Liver (tissue), 9 donors: Measurements from ENCODE around the gene TMEM229A. TPM values are rescaled to one million over a fixed set of nuclear protein-coding genes. Genes with fewer than 3 reads are reported as not detected.
"Not testable (repeated sequence)": the region's sequence is repeated elsewhere in the genome, so short reads cannot be mapped to it uniquely, and the experiment has no call there.

Source experiments
- DNase-seq: peaks from one replicate; pipeline ENCODE4 v3.0.0-alpha.2; 2017; ENCODE audit warnings: low spot score
- H3K27ac ChIP-seq, 2 donors: one replicate each; pipeline ENCODE4 v1.7.0; 2013; ENCODE audit warnings: inconsistent platforms in 2 of 2, low read length in 2 of 2, control low read depth in 1 of 2, low read depth in 1 of 2, mild to moderate bottlenecking in 1 of 2
- H3K27me3 ChIP-seq, 4 donors: one replicate each; pipeline versions ENCODE4 v1.6.1 to v1.7.0; 2013; ENCODE audit warnings: low read length in 3 of 4, inconsistent platforms in 1 of 4, mild to moderate bottlenecking in 1 of 4, moderate library complexity in 1 of 4; ENCODE audit not compliant: control insufficient read depth in 4 of 4, insufficient read depth in 4 of 4
- H3K36me3 ChIP-seq, 4 donors: one replicate each; pipeline versions ENCODE4 v1.6.1 to v1.7.0; 2013; ENCODE audit warnings: low read length in 3 of 4, mild to moderate bottlenecking in 3 of 4, low read depth in 1 of 4, moderate library complexity in 1 of 4; ENCODE audit not compliant: control insufficient read depth in 4 of 4, insufficient read depth in 3 of 4
- H3K4me1 ChIP-seq, 4 donors: one replicate each; pipeline versions ENCODE4 v1.6.1 to v1.7.0; 2013; ENCODE audit warnings: low read length in 3 of 4, mild to moderate bottlenecking in 3 of 4, moderate library complexity in 1 of 4; ENCODE audit not compliant: control insufficient read depth in 4 of 4, insufficient read depth in 4 of 4
- H3K4me3 ChIP-seq, 3 donors: one replicate each; pipeline versions ENCODE4 v1.6.1 to v1.7.0; 2013; ENCODE audit warnings: low read length in 3 of 3, control low read depth in 1 of 3, low read depth in 1 of 3, mild to moderate bottlenecking in 1 of 3
- H3K9ac ChIP-seq, 2 donors: one replicate each; pipeline ENCODE4 v1.7.0; 2013; ENCODE audit warnings: low read length in 2 of 2, mild to moderate bottlenecking in 2 of 2, moderate library complexity in 2 of 2, control low read depth in 1 of 2, low read depth in 1 of 2
- H3K9me3 ChIP-seq, 4 donors: one replicate each; pipeline versions ENCODE4 v1.6.1 to v1.7.0; 2013; ENCODE audit warnings: low read length in 3 of 4; ENCODE audit not compliant: control insufficient read depth in 4 of 4
- EGR1 ChIP-seq, 2 donors: IDR thresholded peaks; 2 replicates each; pipeline ENCODE4 v1.6.1; 2016 to 2018; ENCODE audit warnings: antibody characterized with exemption in 2 of 2, low read depth in 2 of 2
- FOXA1 ChIP-seq: IDR thresholded peaks from 2 replicates; pipeline ENCODE4 v1.6.1; 2016; ENCODE audit warnings: antibody characterized with exemption
- HNF4G ChIP-seq: IDR thresholded peaks from 2 replicates; pipeline ENCODE4 v1.6.1; 2016; ENCODE audit warnings: antibody characterized with exemption
- JUND ChIP-seq, 2 donors: IDR thresholded peaks; 2 replicates each; pipeline ENCODE4 v1.6.1; 2016; ENCODE audit warnings: antibody characterized with exemption in 2 of 2
- NR2F2 ChIP-seq: IDR thresholded peaks from 2 replicates; pipeline ENCODE4 v1.6.1; 2016; ENCODE audit warnings: antibody characterized with exemption
- RAD21 ChIP-seq, 2 donors: IDR thresholded peaks; 2 replicates each; pipeline ENCODE4 v1.6.1; 2016; ENCODE audit warnings: antibody characterized with exemption in 2 of 2, mild to moderate bottlenecking in 2 of 2
- RXRA ChIP-seq, 2 donors: IDR thresholded peaks; 2 replicates each; pipeline ENCODE4 v1.6.1; 2017 to 2018; ENCODE audit warnings: antibody characterized with exemption in 2 of 2, mild to moderate bottlenecking in 1 of 2
- SP1 ChIP-seq: IDR thresholded peaks from 2 replicates; pipeline ENCODE4 v1.6.1; 2018; ENCODE audit warnings: antibody characterized with exemption, mild to moderate bottlenecking
- TAF1 ChIP-seq: conservative IDR thresholded peaks from 2 replicates; pipeline ENCODE4 v1.6.1; 2016; ENCODE audit warnings: antibody characterized with exemption, mild to moderate bottlenecking
- YY1 ChIP-seq: IDR thresholded peaks from 2 replicates; pipeline ENCODE4 v1.6.1; 2016; ENCODE audit warnings: antibody characterized with exemption, mild to moderate bottlenecking
- WGBS: extraction: QIAGEN DNeasy Blood & Tissue Kit; methylation state at CpG from one replicate; pipeline ENCODE4 v1.1.7; 2013; 5-methylcytosine and 5-hydroxymethylcytosine counted together
- polyA plus RNA-seq, 2 donors: library from polyadenylated mRNA; stranded (reverse) in 1 of 2; unstranded in 1 of 2; fragments of 200-250 nt in 1 of 2; fragments of >200 nt in 1 of 2; fragmentation: Nextera tagmentation in 1 of 2; extraction: Ambion mirVana in 1 of 2; gene quantifications; one replicate each; pipeline versions ENCODE4 v1.2.1 to v1.2.3, GENCODE V29; 2013 to 2015
- total RNA-seq, 2 donors: library from RNA; depleted of rRNA; stranded (reverse); fragments of >200 nt; gene quantifications; one replicate each; pipeline ENCODE4 v1.2.3, GENCODE V29; 2014
- TF ChIP-seq, protein P1 (sequence below): IDR thresholded peaks from 2 replicates; pipeline ENCODE4 v1.6.1; 2016; ENCODE audit warnings: antibody characterized with exemption, mild to moderate bottlenecking
- TF ChIP-seq, protein P2 (sequence below): fragments of 150-350 bp; IDR thresholded peaks from 2 replicates; pipeline ENCODE4 v1.5.1; 2017; ENCODE audit warnings: improper control_type of control experiment, low read depth, low read length; ENCODE audit not compliant: missing input control
- TF ChIP-seq, protein P3 (sequence below): IDR thresholded peaks from 2 replicates; pipeline ENCODE4 v1.6.1; 2016; ENCODE audit warnings: antibody characterized with exemption
- donor health status: healthy.
- donor health status: healthy.
- donor health status: healthy.
- donor health status: healthy.
- donor health status: healthy.

TMEM229A gene
- total and polyA plus RNA-seq, 4 donors = 0.23 TPM; not detected in 3

DNA sequence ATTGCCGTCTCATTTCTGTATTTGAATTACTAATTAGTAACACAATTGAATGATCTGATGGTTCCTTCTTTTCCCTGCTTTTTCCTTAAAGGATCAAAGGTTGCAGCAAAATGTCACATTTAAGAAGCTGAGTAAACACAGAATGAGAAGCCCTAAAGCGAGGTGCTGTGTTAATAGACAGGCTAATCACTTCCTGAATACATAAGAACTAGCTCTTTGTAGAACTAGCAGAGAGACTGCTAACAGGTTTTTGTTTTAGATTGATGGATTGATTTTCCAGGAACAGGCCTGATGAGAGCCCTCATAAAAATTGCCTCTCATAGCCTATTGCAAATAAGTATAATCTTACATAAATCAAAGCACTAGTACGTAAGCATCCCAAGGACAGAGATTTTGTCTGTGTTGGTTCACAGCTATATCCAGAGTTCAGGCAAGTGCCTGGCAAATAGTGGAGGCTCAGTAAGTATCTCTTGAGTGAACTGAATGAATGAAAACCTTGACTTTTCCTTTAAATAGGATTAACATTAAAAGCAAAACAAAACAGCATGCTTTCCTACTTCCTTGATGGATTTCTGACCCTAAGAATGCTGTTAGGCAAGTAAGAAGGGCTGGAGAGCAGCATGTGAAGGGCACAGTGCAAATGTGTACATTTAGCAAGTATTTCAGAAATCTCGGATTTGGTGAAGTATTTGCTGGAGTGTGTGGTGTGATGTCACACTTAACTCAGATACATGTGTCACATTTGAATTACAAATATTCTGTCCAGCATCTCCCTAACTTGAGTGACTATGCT lies 3.3 kb downstream of the TMEM229A start:
- no peak for DNase-seq

DNA sequence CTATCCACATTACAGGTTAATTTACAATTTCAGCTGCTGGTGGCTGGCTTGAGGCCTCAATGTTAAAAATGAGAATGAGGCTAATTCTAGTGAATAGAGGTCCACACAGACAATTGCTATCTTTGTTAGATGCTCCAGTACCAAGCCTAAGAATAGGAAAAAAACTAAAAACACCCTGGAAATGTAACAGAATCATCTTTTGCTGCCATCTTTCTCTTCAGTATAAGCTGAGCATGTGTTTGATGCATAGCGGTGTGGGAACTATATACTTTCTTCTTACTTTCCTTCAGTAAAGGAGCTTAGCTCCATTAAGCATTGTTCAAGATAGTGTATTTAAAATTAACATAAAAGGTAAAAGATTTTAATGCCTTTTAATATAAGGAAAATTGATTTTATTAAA lies 5.6 kb downstream of the TMEM229A start:
- no peak for DNase-seq
- TF ChIP-seq RAD21 (IDR thresholded peaks at IDR 0.05) = no peak
- no peak for TF ChIP-seq HNF4G
- TF ChIP-seq TAF1 = no peak
- no peak for TF ChIP-seq RXRA (IDR thresholded peaks at IDR 0.05)
- no peak for TF ChIP-seq FOXA1
- TF ChIP-seq JUND (IDR thresholded peaks at IDR 0.05) = no peak
- no peak for TF ChIP-seq NR2F2
- no peak for TF ChIP-seq EGR1 (IDR thresholded peaks at IDR 0.05; ENCODE audit: low read depth in 2 of 2)
- TF ChIP-seq, protein P1, sequence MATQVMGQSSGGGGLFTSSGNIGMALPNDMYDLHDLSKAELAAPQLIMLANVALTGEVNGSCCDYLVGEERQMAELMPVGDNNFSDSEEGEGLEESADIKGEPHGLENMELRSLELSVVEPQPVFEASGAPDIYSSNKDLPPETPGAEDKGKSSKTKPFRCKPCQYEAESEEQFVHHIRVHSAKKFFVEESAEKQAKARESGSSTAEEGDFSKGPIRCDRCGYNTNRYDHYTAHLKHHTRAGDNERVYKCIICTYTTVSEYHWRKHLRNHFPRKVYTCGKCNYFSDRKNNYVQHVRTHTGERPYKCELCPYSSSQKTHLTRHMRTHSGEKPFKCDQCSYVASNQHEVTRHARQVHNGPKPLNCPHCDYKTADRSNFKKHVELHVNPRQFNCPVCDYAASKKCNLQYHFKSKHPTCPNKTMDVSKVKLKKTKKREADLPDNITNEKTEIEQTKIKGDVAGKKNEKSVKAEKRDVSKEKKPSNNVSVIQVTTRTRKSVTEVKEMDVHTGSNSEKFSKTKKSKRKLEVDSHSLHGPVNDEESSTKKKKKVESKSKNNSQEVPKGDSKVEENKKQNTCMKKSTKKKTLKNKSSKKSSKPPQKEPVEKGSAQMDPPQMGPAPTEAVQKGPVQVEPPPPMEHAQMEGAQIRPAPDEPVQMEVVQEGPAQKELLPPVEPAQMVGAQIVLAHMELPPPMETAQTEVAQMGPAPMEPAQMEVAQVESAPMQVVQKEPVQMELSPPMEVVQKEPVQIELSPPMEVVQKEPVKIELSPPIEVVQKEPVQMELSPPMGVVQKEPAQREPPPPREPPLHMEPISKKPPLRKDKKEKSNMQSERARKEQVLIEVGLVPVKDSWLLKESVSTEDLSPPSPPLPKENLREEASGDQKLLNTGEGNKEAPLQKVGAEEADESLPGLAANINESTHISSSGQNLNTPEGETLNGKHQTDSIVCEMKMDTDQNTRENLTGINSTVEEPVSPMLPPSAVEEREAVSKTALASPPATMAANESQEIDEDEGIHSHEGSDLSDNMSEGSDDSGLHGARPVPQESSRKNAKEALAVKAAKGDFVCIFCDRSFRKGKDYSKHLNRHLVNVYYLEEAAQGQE = no peak
- TF ChIP-seq, protein P2, sequence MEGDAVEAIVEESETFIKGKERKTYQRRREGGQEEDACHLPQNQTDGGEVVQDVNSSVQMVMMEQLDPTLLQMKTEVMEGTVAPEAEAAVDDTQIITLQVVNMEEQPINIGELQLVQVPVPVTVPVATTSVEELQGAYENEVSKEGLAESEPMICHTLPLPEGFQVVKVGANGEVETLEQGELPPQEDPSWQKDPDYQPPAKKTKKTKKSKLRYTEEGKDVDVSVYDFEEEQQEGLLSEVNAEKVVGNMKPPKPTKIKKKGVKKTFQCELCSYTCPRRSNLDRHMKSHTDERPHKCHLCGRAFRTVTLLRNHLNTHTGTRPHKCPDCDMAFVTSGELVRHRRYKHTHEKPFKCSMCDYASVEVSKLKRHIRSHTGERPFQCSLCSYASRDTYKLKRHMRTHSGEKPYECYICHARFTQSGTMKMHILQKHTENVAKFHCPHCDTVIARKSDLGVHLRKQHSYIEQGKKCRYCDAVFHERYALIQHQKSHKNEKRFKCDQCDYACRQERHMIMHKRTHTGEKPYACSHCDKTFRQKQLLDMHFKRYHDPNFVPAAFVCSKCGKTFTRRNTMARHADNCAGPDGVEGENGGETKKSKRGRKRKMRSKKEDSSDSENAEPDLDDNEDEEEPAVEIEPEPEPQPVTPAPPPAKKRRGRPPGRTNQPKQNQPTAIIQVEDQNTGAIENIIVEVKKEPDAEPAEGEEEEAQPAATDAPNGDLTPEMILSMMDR = no peak
- TF ChIP-seq SP1 = no peak
- no peak for TF ChIP-seq YY1
- TF ChIP-seq, protein P3, sequence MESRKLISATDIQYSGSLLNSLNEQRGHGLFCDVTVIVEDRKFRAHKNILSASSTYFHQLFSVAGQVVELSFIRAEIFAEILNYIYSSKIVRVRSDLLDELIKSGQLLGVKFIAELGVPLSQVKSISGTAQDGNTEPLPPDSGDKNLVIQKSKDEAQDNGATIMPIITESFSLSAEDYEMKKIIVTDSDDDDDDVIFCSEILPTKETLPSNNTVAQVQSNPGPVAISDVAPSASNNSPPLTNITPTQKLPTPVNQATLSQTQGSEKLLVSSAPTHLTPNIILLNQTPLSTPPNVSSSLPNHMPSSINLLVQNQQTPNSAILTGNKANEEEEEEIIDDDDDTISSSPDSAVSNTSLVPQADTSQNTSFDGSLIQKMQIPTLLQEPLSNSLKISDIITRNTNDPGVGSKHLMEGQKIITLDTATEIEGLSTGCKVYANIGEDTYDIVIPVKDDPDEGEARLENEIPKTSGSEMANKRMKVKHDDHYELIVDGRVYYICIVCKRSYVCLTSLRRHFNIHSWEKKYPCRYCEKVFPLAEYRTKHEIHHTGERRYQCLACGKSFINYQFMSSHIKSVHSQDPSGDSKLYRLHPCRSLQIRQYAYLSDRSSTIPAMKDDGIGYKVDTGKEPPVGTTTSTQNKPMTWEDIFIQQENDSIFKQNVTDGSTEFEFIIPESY = no peak
- WGBS = 97% methylated on average over 1 of the region's 1 CpG
- Histone ChIP-seq H3K4me3 (no peak overlapping the region), H3K4me1 (peaks cover 4 to 7% (median 5%) of the 10 kb centered on the region in 4 donors), H3K9me3 (no peaks in the 10 kb centered on the region), H3K27ac (no peak overlapping the region), H3K36me3 (no peaks in the 10 kb centered on the region), H3K27me3 (peaks cover 0 to 16% (median 5%) of the 10 kb centered on the region in 4 donors), H3K9ac (no peak overlapping the region)

More for the DNA sequence above, 3.3 kb downstream of the TMEM229A start:
- 68% methylated on average over 4 of the region's 4 CpGs for WGBS
- H3K9ac ChIP-seq = no peak overlapping the region
- H3K4me3 ChIP-seq = no peak overlapping the region
- no peaks in the 10 kb centered on the region for H3K36me3 ChIP-seq
- H3K4me1 ChIP-seq = peaks cover 8 to 19% (median 16%) of the 10 kb centered on the region in 4 donors
- peaks cover 0 to 19% (median 7%) of the 10 kb centered on the region in 4 donors for H3K27me3 ChIP-seq
- TF ChIP-seq RAD21 (IDR thresholded peaks at IDR 0.05) (no peak), TAF1 (no peak), RXRA (IDR thresholded peaks at IDR 0.05) (no peak), SP1 (no peak), HNF4G (no peak)
- H3K27ac ChIP-seq = no peak overlapping the region
- H3K9me3 ChIP-seq = no peaks in the 10 kb centered on the region

DNA sequence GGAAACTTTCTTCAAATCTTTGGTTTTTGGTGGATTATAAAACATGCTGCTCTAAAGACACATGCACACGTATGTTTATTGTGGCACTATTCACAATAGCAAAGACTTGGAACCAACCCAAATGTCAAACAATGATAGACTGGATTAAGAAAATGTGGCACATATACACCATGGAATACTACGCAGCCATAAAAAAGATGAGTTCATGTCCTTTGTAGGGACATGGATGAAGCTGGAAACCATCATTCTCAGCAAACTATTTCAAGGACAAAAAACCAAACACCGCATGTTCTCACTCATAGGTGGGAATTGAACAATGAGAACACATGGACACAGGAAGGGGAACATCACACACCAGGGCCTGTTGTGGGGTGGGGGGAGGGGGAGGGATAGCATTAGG lies 8.5 kb downstream of the TMEM229A start:
- not testable (repeated sequence) for H3K9me3 ChIP-seq, DNase-seq, H3K4me3 ChIP-seq, H3K27me3 ChIP-seq, H3K9ac ChIP-seq, H3K4me1 ChIP-seq, H3K36me3 ChIP-seq, H3K27ac ChIP-seq
- 90% methylated on average over 3 of the region's 3 CpGs for WGBS
